ENCODE results near the gene CAPN13.

CAPN13 gene

DNA sequence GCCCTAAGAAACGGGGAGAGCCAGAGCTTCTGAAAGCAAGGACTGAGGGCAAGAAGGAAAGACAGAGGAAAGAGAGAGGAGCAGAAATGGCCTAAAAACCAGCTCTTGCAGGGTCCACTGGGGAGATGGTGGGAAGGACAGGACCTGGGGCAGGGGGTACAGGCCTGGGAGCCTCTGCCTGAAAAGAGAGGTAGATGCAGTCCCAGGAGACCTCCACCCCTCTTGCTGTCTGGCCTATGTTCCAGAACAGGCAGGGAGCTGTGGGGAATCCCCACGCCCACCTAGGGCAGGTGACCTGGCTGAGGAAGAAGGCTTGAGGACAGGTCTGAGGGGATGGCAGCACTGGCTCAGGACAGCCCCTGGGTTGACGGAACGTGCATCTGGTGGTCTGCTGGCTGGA, 4.6 kb downstream of the CAPN13 start:
- H3K36me3 ChIP-seq (replicated peaks; ENCODE audit: insufficient read depth, low read length): no peaks in the 10 kb centered on the region
- no peak for DNase-seq
- TF ChIP-seq EZH2phosphoT487 (IDR thresholded peaks at IDR 0.05; ENCODE audit: low read length): no peak
- no peak for TF ChIP-seq EZH2 (optimal IDR thresholded peaks at IDR 0.05; ENCODE audit: low read depth, low read length)
- TF ChIP-seq, protein P1, sequence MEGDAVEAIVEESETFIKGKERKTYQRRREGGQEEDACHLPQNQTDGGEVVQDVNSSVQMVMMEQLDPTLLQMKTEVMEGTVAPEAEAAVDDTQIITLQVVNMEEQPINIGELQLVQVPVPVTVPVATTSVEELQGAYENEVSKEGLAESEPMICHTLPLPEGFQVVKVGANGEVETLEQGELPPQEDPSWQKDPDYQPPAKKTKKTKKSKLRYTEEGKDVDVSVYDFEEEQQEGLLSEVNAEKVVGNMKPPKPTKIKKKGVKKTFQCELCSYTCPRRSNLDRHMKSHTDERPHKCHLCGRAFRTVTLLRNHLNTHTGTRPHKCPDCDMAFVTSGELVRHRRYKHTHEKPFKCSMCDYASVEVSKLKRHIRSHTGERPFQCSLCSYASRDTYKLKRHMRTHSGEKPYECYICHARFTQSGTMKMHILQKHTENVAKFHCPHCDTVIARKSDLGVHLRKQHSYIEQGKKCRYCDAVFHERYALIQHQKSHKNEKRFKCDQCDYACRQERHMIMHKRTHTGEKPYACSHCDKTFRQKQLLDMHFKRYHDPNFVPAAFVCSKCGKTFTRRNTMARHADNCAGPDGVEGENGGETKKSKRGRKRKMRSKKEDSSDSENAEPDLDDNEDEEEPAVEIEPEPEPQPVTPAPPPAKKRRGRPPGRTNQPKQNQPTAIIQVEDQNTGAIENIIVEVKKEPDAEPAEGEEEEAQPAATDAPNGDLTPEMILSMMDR (IDR thresholded peaks at IDR 0.05; ENCODE audit: low read length): no peak
- no peaks in the 10 kb centered on the region for H3K9me3 ChIP-seq (replicated peaks; ENCODE audit: insufficient read depth, low read length)
- H2AFZ ChIP-seq (ENCODE audit: low read length): no peak overlapping the region
- no peaks in the 10 kb centered on the region for H3K4me1 ChIP-seq (ENCODE audit: low read length)
- H3K9me2 ChIP-seq (replicated peaks; ENCODE audit: insufficient read depth, low read length): no peaks in the 10 kb centered on the region
- H3K27me3 ChIP-seq (replicated peaks; ENCODE audit: insufficient read depth, low read length): no peaks in the 10 kb centered on the region
- no peak overlapping the region for H3K9ac ChIP-seq (ENCODE audit: low read length)
- no peak overlapping the region for H3K27ac ChIP-seq (ENCODE audit: low read length)
- no peaks in the 10 kb centered on the region for H4K20me1 ChIP-seq (ENCODE audit: insufficient read depth, low read length)
- no peaks in the 10 kb centered on the region for H3K79me2 ChIP-seq (ENCODE audit: low read length)
- no peaks in the 10 kb centered on the region for H3F3A ChIP-seq (ENCODE audit: insufficient read depth, low read length)
- no peak overlapping the region for H3K4me2 ChIP-seq (ENCODE audit: low read depth, low read length)
- H3K4me3 ChIP-seq (ENCODE audit: low read length): no peak overlapping the region

DNA sequence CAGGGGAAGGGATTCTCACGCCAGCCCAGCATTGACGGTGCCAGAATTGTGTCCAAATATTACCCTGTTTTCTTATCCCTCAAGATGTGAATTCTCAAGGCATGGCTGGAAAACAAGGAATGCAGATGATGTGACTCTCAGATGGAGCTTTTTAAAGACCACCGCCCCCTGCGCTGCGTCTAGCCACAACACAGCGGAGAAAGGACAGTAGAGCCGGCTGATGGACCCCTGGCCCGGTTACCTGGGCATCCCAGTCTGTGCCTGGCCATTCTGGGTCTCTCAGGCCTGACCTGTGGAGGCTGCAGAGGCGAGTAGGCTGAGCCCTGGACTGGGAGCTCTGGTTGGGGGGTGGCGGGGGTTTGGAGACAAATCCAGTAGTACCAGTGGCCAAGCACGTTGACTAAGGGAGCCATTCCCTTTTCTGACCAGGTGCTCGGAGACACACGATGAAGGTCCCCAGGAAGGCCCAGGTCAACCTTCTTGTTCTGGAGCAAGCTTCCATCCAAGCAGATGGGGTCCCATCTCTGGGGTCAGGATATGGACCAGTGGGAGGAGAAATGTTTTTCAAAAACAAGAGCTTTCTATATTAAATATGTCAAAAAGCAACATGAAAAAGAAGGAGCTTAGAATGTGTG, 5.3 kb downstream of the CAPN13 start:
- Histone ChIP-seq H2AFZ (ENCODE audit: low read length) (no peak overlapping the region), H3K9me3 (replicated peaks; ENCODE audit: insufficient read depth, low read length) (no peaks in the 10 kb centered on the region), H3K36me3 (replicated peaks; ENCODE audit: insufficient read depth, low read length) (no peaks in the 10 kb centered on the region), H3K4me1 (ENCODE audit: low read length) (no peaks in the 10 kb centered on the region), H3K4me2 (ENCODE audit: low read depth, low read length) (no peak overlapping the region), H3K79me2 (ENCODE audit: low read length) (no peaks in the 10 kb centered on the region), H3F3A (ENCODE audit: insufficient read depth, low read length) (no peaks in the 10 kb centered on the region), H4K20me1 (ENCODE audit: insufficient read depth, low read length) (no peaks in the 10 kb centered on the region), H3K9ac (ENCODE audit: low read length) (no peak overlapping the region), H3K27me3 (replicated peaks; ENCODE audit: insufficient read depth, low read length) (no peaks in the 10 kb centered on the region), H3K9me2 (replicated peaks; ENCODE audit: insufficient read depth, low read length) (no peaks in the 10 kb centered on the region), H3K27ac (ENCODE audit: low read length) (no peak overlapping the region), H3K4me3 (ENCODE audit: low read length) (no peak overlapping the region)
- TF ChIP-seq EZH2phosphoT487 (IDR thresholded peaks at IDR 0.05; ENCODE audit: low read length) (no peak), EZH2 (optimal IDR thresholded peaks at IDR 0.05; ENCODE audit: low read depth, low read length) (no peak)
- TF ChIP-seq, protein P1 (IDR thresholded peaks at IDR 0.05; ENCODE audit: low read length): no peak
- no peak for DNase-seq

DNA sequence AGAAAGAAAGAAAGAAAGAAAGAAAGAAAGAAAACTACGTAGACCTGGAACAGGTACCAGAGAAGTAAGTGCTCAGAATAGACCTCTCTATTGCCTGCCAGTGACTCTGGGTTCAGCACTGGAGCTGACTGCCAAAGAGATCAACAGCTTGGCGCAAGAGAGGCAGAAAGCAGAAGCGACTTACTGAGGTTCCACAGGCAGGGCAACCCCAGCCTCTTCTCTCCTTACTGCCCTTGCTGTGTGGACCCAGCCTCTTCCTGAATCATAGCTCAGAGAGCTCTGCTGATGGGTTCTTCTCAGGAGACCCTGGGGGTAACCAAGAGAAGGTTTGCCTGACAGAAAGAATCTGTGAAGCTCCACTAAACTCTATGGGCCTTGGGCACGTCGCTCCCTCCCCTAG, 7.1 kb downstream of the CAPN13 start:
- Histone ChIP-seq H3K9me2 (replicated peaks; ENCODE audit: insufficient read depth, low read length) (no peaks in the 10 kb centered on the region), H3K79me2 (ENCODE audit: low read length) (no peaks in the 10 kb centered on the region), H3K4me1 (ENCODE audit: low read length) (no peaks in the 10 kb centered on the region), H2AFZ (ENCODE audit: low read length) (no peak overlapping the region), H3K9me3 (replicated peaks; ENCODE audit: insufficient read depth, low read length) (no peaks in the 10 kb centered on the region), H3K27me3 (replicated peaks; ENCODE audit: insufficient read depth, low read length) (no peaks in the 10 kb centered on the region), H3K9ac (ENCODE audit: low read length) (no peak overlapping the region), H3F3A (ENCODE audit: insufficient read depth, low read length) (no peaks in the 10 kb centered on the region), H3K4me3 (ENCODE audit: low read length) (no peak overlapping the region), H3K27ac (ENCODE audit: low read length) (no peak overlapping the region), H3K36me3 (replicated peaks; ENCODE audit: insufficient read depth, low read length) (no peaks in the 10 kb centered on the region), H3K4me2 (ENCODE audit: low read depth, low read length) (no peak overlapping the region), H4K20me1 (ENCODE audit: insufficient read depth, low read length) (no peaks in the 10 kb centered on the region)
- TF ChIP-seq, protein P1 (IDR thresholded peaks at IDR 0.05; ENCODE audit: low read length): no peak
- TF ChIP-seq EZH2phosphoT487 (IDR thresholded peaks at IDR 0.05; ENCODE audit: low read length) (no peak), EZH2 (optimal IDR thresholded peaks at IDR 0.05; ENCODE audit: low read depth, low read length) (no peak)
- no peak for DNase-seq
